Lower leg skin (tissue), 3 donors: Measurements from ENCODE around the gene USF2.

Experiments
- POLR2A ChIP-seq, 2 donors: fragments of 450-650 bp; IDR thresholded peaks; one replicate each; pipeline ENCODE4 v1.6.1; 2016 to 2017; ENCODE audit warnings: antibody characterized with exemption in 2 of 2, mild to moderate bottlenecking in 1 of 2, moderate library complexity in 1 of 2
- TF ChIP-seq, protein P1 (sequence below), 3 donors: fragments of 450-650 bp; IDR thresholded peaks; one replicate each; pipeline ENCODE4 v1.5.1; 2016; ENCODE audit warnings: antibody characterized with exemption in 3 of 3, mild to moderate bottlenecking in 3 of 3, moderate library complexity in 2 of 3

- TF ChIP-seq, protein P1, sequence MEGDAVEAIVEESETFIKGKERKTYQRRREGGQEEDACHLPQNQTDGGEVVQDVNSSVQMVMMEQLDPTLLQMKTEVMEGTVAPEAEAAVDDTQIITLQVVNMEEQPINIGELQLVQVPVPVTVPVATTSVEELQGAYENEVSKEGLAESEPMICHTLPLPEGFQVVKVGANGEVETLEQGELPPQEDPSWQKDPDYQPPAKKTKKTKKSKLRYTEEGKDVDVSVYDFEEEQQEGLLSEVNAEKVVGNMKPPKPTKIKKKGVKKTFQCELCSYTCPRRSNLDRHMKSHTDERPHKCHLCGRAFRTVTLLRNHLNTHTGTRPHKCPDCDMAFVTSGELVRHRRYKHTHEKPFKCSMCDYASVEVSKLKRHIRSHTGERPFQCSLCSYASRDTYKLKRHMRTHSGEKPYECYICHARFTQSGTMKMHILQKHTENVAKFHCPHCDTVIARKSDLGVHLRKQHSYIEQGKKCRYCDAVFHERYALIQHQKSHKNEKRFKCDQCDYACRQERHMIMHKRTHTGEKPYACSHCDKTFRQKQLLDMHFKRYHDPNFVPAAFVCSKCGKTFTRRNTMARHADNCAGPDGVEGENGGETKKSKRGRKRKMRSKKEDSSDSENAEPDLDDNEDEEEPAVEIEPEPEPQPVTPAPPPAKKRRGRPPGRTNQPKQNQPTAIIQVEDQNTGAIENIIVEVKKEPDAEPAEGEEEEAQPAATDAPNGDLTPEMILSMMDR (IDR thresholded peaks at IDR 0.05): no peak
- TF ChIP-seq POLR2A (IDR thresholded peaks at IDR 0.05): no peak
Measured at GRCh38 chr19:35278578-35279284, 10.0 kb downstream of the USF2 start.
